NB4 (cell line): Measurements from ENCODE around the gene L3MBTL4.

Source experiments
- MYC ChIP-seq: IDR thresholded peaks from 2 replicates; pipeline ENCODE4 v1.6.1; 2011; ENCODE audit warnings: low read depth, low read length
- POLR2A ChIP-seq: IDR thresholded peaks from 2 replicates; pipeline ENCODE4 v1.6.1; 2011; ENCODE audit warnings: mild to moderate bottlenecking; ENCODE audit not compliant: insufficient read length; ENCODE audit errors: extremely low read depth
- TF ChIP-seq, protein P1 (sequence below): IDR thresholded peaks from one replicate; pipeline ENCODE4 v1.5.1; 2012; ENCODE audit warnings: low read depth, low read length
- TF ChIP-seq, protein P2 (sequence below): IDR thresholded peaks from 2 replicates; pipeline ENCODE4 v1.6.1; 2011; ENCODE audit warnings: low read depth, low read length

DNA sequence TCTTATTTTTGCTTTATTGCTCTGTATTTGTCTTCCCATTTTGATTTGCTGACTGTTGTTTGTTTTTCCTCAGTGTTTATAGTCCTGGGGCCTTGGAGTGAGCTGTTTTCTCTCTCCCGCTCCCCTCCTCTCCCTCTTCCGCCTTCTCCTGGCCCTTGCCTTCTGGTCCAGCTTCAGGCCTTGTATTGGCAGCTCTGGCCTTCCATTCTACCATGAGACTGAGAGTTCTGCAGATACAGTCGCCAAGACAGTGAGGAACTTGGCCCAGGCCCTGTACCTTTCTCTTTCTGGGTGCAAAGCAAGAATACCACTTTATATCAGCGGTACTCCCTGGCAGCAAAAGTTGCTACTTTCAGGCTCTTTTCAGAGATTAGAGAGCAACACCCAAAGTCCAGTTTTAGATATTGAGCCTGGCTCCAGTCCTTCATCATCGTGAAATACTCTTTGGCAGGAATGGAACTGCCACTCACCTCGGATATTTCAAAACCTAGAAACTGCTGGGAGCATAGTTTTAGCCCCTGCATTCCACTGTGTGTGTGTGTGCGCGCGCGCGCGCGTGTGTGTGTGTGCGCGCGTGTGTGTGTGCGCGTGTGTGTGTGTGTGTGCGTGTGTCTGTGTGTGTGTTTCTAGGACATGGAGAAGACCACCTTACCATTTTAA lies 17.1 kb upstream of the L3MBTL4 start:
- TF ChIP-seq, protein P1, sequence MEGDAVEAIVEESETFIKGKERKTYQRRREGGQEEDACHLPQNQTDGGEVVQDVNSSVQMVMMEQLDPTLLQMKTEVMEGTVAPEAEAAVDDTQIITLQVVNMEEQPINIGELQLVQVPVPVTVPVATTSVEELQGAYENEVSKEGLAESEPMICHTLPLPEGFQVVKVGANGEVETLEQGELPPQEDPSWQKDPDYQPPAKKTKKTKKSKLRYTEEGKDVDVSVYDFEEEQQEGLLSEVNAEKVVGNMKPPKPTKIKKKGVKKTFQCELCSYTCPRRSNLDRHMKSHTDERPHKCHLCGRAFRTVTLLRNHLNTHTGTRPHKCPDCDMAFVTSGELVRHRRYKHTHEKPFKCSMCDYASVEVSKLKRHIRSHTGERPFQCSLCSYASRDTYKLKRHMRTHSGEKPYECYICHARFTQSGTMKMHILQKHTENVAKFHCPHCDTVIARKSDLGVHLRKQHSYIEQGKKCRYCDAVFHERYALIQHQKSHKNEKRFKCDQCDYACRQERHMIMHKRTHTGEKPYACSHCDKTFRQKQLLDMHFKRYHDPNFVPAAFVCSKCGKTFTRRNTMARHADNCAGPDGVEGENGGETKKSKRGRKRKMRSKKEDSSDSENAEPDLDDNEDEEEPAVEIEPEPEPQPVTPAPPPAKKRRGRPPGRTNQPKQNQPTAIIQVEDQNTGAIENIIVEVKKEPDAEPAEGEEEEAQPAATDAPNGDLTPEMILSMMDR = no peak
- TF ChIP-seq, protein P2, sequence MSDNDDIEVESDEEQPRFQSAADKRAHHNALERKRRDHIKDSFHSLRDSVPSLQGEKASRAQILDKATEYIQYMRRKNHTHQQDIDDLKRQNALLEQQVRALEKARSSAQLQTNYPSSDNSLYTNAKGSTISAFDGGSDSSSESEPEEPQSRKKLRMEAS = no peak
- TF ChIP-seq POLR2A = no peak
- TF ChIP-seq MYC = no peak
